Measurements from ENCODE around the gene ADAMTSL2. TPM values are rescaled to one million over a fixed set of nuclear protein-coding genes. Genes with fewer than 3 reads are reported as not detected.
"Not testable (repeated sequence)": the region's sequence is repeated elsewhere in the genome, so short reads cannot be mapped to it uniquely, and the experiment has no call there.

Gene ADAMTSL2
- total RNA-seq, 2 experiments from 2014 or later, result not detected

GRCh38 chr9:133553973-133554713 lies 19.6 kb downstream of the ADAMTSL2 start:
- ChIA-PET POLR2A (no interaction called here), CTCF (no interaction called here)
- no peaks in the 10 kb centered on the region for H3K9me3 Mint-ChIP-seq
- DNase-seq, result no peak
- H3K4me3 Mint-ChIP-seq, result no peak overlapping the region
- no peaks in the 10 kb centered on the region for H3K27me3 Mint-ChIP-seq
- no peak overlapping the region for H3K27ac Mint-ChIP-seq
- no peaks in the 10 kb centered on the region for H3K36me3 Mint-ChIP-seq (ENCODE audit: low read depth)
- peaks cover 4% of the 10 kb centered on the region for H3K4me1 Mint-ChIP-seq

- Mint-ChIP-seq H3K27me3 (no peaks in the 10 kb centered on the region), H3K36me3 (ENCODE audit: low read depth) (no peaks in the 10 kb centered on the region), H3K4me3 (no peak overlapping the region), H3K9me3 (no peaks in the 10 kb centered on the region), H3K27ac (no peak overlapping the region), H3K4me1 (peaks cover 4% of the 10 kb centered on the region)
- no peak for DNase-seq
- ChIA-PET CTCF (interaction anchor here (0.5 kb wide), 1 partner anchor 342 kb away, joined by 3 read pairs; no protein-coding TSS in a partner anchor), POLR2A (no interaction called here)
Observed at GRCh38 chr9:133554729-133555128, 20.2 kb downstream of the ADAMTSL2 start.

GRCh38 chr9:133556354-133556753 lies 21.9 kb downstream of the ADAMTSL2 start:
- CTCF ChIA-PET, result no interaction called here

GRCh38 chr9:133557581-133557980 lies 23.1 kb downstream of the ADAMTSL2 start:
- DNase-seq, result no peak
- CTCF ChIA-PET, result no interaction called here
- H3K27ac Mint-ChIP-seq, result no peak overlapping the region
- no peak overlapping the region for H3K4me3 Mint-ChIP-seq
- no peaks in the 10 kb centered on the region for H3K9me3 Mint-ChIP-seq
- no peaks in the 10 kb centered on the region for H3K27me3 Mint-ChIP-seq
- peaks cover 4% of the 10 kb centered on the region for H3K4me1 Mint-ChIP-seq
- no peaks in the 10 kb centered on the region for H3K36me3 Mint-ChIP-seq (ENCODE audit: low read depth)
- POLR2A ChIA-PET, result no interaction called here

More at GRCh38 chr9:133556354-133556753, 21.9 kb downstream of the ADAMTSL2 start:
- Mint-ChIP-seq H3K27ac (no peak overlapping the region), H3K4me1 (peaks cover 4% of the 10 kb centered on the region), H3K9me3 (no peaks in the 10 kb centered on the region), H3K36me3 (ENCODE audit: low read depth) (no peaks in the 10 kb centered on the region), H3K27me3 (no peaks in the 10 kb centered on the region), H3K4me3 (no peak overlapping the region)
- POLR2A ChIA-PET, result no interaction called here
- no peak for DNase-seq

- peaks cover 4% of the 10 kb centered on the region for H3K4me1 Mint-ChIP-seq
- no peaks in the 10 kb centered on the region for H3K27me3 Mint-ChIP-seq
- no peak for DNase-seq
- ChIA-PET CTCF (no interaction called here), POLR2A (no interaction called here)
- no peaks in the 10 kb centered on the region for H3K9me3 Mint-ChIP-seq
- H3K36me3 Mint-ChIP-seq (ENCODE audit: low read depth), result no peaks in the 10 kb centered on the region
- no peak overlapping the region for H3K27ac Mint-ChIP-seq
- no peak overlapping the region for H3K4me3 Mint-ChIP-seq
Observed at GRCh38 chr9:133558191-133559126, 24.0 kb downstream of the ADAMTSL2 start.

- Mint-ChIP-seq H3K4me3 (no peak overlapping the region), H3K4me1 (peaks cover 4% of the 10 kb centered on the region), H3K36me3 (ENCODE audit: low read depth) (no peaks in the 10 kb centered on the region), H3K27ac (no peak overlapping the region), H3K9me3 (no peaks in the 10 kb centered on the region), H3K27me3 (no peaks in the 10 kb centered on the region)
- no peak for DNase-seq
- CTCF ChIA-PET, result no interaction called here
- POLR2A ChIA-PET, result no interaction called here
Observed at GRCh38 chr9:133560311-133560710, 25.8 kb downstream of the ADAMTSL2 start.

- no peaks in the 10 kb centered on the region for H3K36me3 Mint-ChIP-seq (ENCODE audit: low read depth)
- H3K4me1 Mint-ChIP-seq, result peaks cover 4% of the 10 kb centered on the region
- H3K9me3 Mint-ChIP-seq, result no peaks in the 10 kb centered on the region
- no peak overlapping the region for H3K4me3 Mint-ChIP-seq
- no peak for DNase-seq
- CTCF ChIA-PET, result no interaction called here
- POLR2A ChIA-PET, result no interaction called here
- H3K27me3 Mint-ChIP-seq, result no peaks in the 10 kb centered on the region
- no peak overlapping the region for H3K27ac Mint-ChIP-seq
Observed at GRCh38 chr9:133560944-133561343, 26.4 kb downstream of the ADAMTSL2 start.

GRCh38 chr9:133561976-133562554 lies 27.6 kb downstream of the ADAMTSL2 start:
- Mint-ChIP-seq H3K4me1 (peaks cover 4% of the 10 kb centered on the region), H3K4me3 (no peak overlapping the region), H3K27ac (no peak overlapping the region), H3K27me3 (no peaks in the 10 kb centered on the region), H3K9me3 (no peaks in the 10 kb centered on the region), H3K36me3 (ENCODE audit: low read depth) (no peaks in the 10 kb centered on the region)
- DNase-seq, result no peak
- CTCF ChIA-PET, result no interaction called here
- POLR2A ChIA-PET, result no interaction called here

- peaks cover 4% of the 10 kb centered on the region for H3K4me1 Mint-ChIP-seq
- no peaks in the 10 kb centered on the region for H3K9me3 Mint-ChIP-seq
- H3K27ac Mint-ChIP-seq, result no peak overlapping the region
- DNase-seq, result no peak
- ChIA-PET CTCF (no interaction called here), POLR2A (no interaction called here)
- H3K36me3 Mint-ChIP-seq (ENCODE audit: low read depth), result no peaks in the 10 kb centered on the region
- H3K4me3 Mint-ChIP-seq, result no peak overlapping the region
- H3K27me3 Mint-ChIP-seq, result no peaks in the 10 kb centered on the region
Observed at GRCh38 chr9:133562611-133563290, 28.2 kb downstream of the ADAMTSL2 start.

GRCh38 chr9:133563291-133563796 lies 28.8 kb downstream of the ADAMTSL2 start:
- Mint-ChIP-seq H3K27me3 (no peaks in the 10 kb centered on the region), H3K9me3 (no peaks in the 10 kb centered on the region), H3K36me3 (ENCODE audit: low read depth) (no peaks in the 10 kb centered on the region), H3K4me3 (no peak overlapping the region), H3K4me1 (peaks cover 4% of the 10 kb centered on the region), H3K27ac (no peak overlapping the region)
- CTCF ChIA-PET, result no interaction called here
- POLR2A ChIA-PET, result no interaction called here
- DNase-seq, result no peak

GRCh38 chr9:133563814-133564213 lies 29.3 kb downstream of the ADAMTSL2 start:
- H3K27ac Mint-ChIP-seq; H3K4me3 Mint-ChIP-seq; CTCF ChIA-PET; H3K36me3 Mint-ChIP-seq (ENCODE audit: low read depth); DNase-seq; H3K27me3 Mint-ChIP-seq; H3K4me1 Mint-ChIP-seq; H3K9me3 Mint-ChIP-seq; POLR2A ChIA-PET: not testable (repeated sequence)

GRCh38 chr9:133564451-133565116 lies 30.1 kb downstream of the ADAMTSL2 start:
- Mint-ChIP-seq H3K4me3 (no peak overlapping the region), H3K27ac (no peak overlapping the region), H3K9me3 (no peaks in the 10 kb centered on the region), H3K4me1 (no peaks in the 10 kb centered on the region), H3K27me3 (no peaks in the 10 kb centered on the region), H3K36me3 (ENCODE audit: low read depth) (no peaks in the 10 kb centered on the region)
- CTCF ChIA-PET, result no interaction called here
- no peak for DNase-seq
- POLR2A ChIA-PET, result no interaction called here
